Stimulated activated naive CD4-positive, alpha-beta T cell (primary cell): ENCODE measurements around the gene GYPC.
"Not testable (repeated sequence)": the region's sequence is repeated elsewhere in the genome, so short reads cannot be mapped to it uniquely, and the experiment has no call there.

Experiments
- DNase-seq, 6 experiments: peaks; one replicate each; lab custom pipeline; 2025; lab: John Stamatoyannopoulos, UW

Gene GYPC

DNA sequence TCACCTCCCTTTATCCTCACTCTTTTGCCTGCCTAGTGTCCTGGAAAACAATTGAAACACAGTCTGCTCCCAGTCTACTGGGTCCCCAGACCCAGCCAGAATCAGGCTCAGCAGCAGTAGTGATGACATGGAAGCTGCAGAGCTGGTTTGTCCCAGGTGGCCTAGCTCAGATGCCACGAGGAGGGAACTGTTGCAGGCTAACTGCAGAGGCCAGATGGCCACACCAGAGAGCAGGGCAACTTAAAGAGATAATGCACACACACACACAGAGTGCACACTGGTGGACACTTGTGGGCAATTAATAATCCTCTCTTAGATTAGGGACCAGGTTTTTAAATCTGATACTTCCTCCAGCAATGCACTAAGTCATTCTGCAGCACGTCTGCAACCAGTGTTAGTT, 42.4 kb downstream of the GYPC start:
- no peak for DNase-seq

GRCh38 chr2:126699018-126699417, 43.1 kb downstream of the GYPC start:
- DNase-seq: no peak

DNA sequence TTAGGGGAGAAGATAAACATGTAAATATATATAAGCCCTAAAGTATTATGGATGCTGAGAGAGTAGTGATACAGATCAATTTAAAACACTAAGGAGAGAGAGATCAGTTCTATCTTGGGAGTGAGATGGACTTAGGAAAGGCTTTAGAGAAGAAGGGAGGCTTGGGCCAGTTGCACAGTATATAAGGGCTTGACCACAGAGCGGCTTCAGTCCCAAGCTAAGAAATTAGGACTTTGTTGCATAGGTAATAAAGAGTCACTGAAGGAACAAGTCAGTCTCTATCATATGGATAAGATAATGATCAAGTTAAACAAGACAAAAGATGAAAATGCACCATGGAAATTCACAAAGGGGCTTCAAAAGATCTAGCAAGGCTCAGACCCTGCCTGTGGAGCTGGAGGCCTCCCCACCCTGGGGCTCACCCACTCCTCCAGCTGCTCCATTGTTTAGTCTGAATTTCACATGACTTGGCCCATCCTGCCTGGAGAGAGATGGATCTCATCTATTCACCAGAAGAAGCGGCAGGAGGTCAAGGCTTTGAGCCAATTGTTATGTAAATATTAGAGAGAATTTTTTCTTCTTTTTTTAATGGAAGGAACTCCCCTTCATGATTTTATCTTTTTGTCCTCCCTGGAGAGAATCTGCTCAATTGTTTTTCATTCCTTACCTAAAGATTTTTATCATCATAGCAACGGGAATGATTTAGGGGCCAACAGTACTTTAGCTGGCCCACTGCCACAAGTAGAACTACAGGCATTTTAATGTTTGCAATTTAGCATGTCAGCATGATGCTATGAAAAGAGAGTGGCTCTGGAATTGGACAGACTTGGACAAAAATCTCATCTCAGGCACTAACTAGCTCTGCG, 44.0 kb downstream of the GYPC start:
- DNase-seq: no peak

DNA sequence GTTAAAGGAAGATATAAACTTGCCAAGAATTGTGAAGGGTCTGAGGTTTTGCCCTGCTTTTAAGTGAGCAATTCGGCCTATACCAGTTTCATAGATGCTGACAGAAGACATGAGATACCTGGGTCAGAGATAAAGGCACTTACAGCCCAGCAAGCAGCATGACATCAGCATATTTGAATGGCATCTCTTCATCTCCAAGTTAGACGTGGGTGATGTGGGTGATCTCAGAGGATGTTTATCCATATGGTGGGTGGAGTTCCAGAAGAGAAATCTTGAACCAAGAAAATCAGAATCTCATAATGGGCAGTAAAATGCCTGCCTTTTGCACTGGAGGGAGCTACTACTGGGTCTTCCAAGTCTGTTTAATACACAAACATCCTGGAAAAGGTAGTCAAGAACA, 44.7 kb downstream of the GYPC start:
- no peak for DNase-seq

- DNase-seq: no peak
Observed at GRCh38 chr2:126703311-126703710, 47.4 kb downstream of the GYPC start.

- DNase-seq: no peak
Observed at GRCh38 chr2:126704434-126705160, 48.6 kb downstream of the GYPC start.

DNA sequence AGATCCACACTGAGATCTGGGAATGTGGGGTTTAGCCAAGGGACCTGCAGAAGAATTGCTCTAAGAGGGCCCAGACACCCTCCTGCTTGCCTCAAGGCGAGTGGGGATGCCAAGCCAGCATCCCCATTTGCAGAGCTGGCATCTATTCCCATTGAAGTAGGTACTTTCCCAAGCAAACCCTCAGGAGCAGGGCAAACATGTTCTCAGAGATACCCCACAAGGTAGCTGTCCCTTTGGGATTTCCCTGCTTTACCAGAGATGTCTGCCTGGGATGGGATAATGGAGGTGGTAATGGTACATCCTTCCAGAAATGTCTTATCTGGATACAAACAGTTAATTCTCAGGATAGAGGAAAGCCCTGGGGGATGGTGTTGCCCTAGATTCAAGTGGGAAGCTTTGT, 51.2 kb downstream of the GYPC start:
- DNase-seq: no peak

DNA sequence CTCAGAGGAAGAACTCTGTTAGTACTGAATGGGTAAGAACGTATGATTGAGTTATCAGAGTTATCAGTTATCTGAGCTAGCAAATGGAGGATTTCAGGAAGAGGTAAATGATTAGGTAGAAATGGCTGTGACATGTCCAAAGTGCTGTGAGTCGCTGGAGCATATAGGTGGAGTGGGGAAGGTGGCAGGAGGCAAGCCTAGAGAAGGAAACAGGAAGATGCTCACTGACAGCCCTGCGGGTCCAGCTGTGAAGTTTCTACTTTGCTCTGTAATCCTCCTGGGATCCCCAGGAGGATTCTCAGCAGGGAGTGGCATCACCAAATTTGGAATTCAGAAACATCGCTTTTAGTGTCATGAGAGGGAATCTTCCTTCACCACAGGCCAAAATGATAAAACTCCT, 52.0 kb downstream of the GYPC start:
- no peak for DNase-seq

DNA sequence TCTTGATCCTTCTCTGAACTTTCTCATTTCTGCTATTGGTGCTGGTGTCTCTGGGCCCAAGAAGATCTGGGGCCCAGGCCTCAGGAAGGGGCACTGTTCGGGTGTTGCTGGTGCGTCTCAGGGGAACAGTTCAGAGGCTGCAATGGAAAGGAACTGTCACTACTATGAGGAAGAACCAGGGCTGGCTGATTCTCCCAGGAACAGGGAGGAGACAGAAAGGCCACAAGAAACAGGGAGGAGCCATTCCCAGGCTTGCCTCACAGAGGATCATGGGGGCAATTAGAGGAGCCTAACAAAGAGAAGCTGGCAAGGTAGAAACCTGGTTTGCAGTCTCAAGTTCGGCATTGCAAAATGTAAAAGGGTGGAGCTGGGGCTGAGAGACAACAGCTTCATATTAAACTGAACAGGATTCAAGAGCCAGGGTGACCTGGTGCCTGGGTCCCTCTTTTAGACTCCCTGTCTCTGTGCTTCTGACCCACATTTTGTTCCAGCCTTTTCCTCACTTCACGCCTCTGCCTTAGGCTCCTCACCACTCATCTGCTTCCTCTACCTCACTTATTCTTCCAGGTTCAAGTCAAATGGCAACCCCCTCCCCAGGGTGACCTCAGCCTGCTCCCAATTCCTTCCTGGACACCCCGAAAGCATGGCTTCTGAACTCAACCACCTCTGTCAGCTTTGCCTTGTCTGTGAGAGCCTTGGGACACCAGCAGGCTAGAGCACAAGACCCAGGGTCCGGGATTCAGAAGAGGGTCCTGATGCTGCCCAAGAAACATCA, 58.4 kb downstream of the GYPC start:
- no peak for DNase-seq

GRCh38 chr2:126715111-126715510, 59.2 kb downstream of the GYPC start:
- DNase-seq: no peak

DNA sequence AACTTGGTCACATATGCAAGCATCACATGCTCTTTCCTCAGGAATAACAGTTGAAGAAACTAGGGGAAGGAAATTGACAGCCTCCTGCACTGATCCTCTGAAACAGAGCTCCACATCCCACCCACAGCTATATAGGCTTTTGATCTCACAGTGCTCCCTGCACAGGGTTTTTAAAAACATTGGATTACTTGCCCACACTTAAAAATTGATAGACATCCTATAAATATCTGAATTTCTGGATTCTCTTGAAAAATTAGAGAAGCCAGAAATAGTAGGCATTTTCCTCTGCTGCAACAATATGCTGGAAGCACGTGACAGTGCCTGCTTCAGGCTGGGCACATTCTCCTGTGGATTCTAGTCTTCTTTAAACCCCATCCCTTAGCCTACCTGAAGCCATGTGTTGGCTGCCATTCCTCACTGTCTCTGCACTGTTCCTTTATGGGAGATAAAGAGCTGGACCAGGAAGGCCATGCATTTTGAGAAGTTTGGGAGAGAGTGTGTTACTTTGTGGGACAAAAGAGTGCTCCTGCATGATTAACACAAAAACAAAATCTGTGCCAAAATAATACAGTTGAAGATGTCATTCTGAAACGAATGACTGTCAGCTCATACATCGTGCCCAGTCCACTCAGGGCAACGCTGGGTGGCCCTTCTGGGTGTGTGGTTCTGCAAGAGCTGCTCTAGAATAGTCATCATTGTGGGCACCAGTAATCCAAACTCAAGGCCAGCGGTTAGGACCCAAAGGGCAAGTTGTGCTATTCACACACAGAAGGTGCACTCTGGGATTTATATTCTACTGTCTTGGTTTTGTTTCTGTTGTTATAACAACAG, 59.8 kb downstream of the GYPC start:
- DNase-seq: no peak

- not testable (repeated sequence) for DNase-seq
Observed at GRCh38 chr2:126717277-126717676, 61.3 kb downstream of the GYPC start.

DNA sequence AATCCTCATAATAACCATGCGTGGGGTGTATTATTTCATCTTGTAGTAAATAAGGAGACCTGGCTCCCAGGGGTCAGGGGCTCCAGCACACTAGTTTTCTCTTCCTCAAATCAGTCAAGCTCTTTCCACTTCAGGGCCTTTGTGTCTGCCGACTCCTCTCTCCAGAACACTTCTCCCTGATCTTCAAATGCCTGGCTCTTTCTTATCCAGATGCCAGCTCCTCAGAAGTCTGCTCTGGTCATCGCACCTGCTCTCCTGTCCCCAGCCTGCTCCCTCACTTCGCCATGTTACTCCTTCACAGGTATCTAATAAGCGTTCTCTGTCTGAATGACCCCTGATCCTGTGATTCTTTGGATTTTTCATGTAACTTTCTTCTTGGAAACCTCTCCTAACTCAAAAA, 62.0 kb downstream of the GYPC start:
- no peak for DNase-seq

- no peak for DNase-seq
Observed at GRCh38 chr2:126719191-126719832, 63.4 kb downstream of the GYPC start.

GRCh38 chr2:126719833-126720351, 63.9 kb downstream of the GYPC start:
- no peak for DNase-seq

DNA sequence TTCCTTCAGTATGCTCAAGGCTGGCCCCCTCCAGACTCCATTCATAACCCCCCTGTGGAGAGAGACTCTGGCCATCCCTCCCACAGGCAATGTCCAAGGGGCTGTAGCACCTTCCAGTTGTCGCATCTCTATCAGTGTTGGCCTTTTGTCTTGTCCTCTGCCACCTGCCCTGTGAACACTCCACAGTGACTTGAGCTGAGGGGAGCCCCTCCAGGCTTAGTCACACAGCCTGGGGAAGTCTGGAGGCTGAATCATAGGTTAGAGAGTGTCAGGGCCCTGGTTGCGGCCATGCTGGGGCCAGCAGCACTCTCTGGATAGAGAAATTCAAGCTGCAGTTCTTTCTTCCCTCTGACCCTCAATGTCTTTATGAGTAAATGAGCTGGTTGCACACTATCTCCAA, 64.7 kb downstream of the GYPC start:
- DNase-seq: no peak

DNA sequence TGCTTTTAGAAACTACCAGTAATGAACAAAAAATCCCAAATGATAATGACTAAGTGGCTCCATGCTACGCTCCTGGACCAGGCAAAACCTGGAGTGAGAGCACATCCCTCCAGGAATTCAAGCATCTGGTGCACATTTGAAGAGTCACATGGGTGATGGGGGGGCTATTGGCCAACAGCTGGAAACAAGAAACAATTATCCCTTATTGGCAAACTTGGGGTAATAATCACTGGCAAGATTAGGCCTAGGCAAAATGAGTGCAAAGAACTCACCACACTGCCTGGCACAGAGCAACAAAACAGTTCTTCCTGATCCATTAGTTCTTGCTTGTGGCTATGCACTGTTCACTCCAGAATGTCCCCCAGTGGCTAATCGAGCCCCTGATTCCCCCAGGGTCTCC, 66.1 kb downstream of the GYPC start:
- DNase-seq: no peak

DNA sequence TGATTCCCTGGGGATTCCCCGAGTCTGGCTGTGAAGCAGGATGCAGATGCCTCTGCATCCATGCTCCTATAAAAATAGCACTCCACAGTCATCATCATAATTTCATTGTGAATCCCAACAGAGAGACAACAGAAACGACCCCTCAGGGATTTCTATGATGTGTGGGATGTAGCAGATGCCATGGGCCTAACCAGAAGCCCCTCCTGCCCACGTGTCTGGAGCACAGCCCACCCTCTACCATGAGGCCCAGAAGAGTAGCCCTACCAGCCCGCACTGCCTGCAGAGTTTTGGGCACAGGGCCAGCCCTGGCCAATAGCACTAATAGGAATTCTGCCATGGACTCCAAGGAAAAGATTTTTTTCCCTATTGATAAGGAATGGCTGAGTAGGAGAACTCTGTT, 66.6 kb downstream of the GYPC start:
- DNase-seq: no peak

DNA sequence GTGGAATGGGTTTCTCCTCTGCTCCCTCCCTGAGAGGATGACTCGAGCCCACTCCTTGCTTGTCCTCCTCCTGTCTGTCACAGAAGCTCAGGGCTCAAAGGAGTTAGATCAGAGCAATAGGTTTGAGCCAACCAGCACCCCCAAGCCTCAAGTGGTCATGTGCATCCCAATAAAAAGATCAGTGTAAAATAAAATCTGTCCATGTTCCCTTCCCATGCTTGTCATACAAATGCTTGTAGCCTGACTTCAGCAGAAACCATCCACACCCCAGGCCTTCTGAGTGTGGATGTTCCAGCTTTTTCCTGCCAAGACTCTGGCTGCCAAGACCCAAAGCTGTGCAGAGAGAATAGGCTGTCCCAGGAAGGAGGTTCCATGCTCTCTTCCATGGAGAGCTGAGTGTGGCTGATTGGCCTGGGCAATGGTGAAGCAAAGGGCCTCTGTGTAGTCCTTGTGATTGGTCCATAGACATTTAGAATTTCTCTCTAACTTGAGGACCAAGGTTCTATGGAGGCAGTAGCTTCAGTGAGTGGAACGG, 67.4 kb downstream of the GYPC start:
- DNase-seq: no peak

- no peak for DNase-seq
Observed at GRCh38 chr2:126725580-126725979, 69.6 kb downstream of the GYPC start.

DNA sequence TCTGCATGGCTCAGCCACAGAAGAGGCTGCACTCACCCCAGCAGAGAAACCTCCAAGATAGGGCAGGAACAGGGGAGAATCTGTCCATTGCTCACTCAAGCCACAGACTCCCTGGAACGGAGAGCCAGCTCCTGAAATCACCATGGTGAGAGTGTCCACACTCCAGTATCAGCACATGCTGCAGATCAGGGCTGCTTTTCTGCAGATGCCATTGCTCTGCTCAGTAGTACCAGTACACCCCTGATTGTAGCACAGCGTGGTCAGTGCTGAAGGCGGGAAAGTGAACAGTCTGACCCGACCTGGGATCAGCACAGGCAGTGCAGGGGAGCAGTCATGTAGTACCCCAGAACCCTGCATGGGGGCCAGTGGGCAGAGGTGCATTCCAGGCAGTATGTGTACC, 73.9 kb downstream of the GYPC start:
- no peak for DNase-seq
